Testis (tissue), 2 donors: ENCODE data around the gene SLC35E1.

ENCODE experiments used
- CTCF ChIP-seq, 3 experiments: fragments of 450-650 bp in 2 of 3; fragments of 200-600 bp in 1 of 3; sonication (generic) in 1 of 3; IDR thresholded peaks; one replicate each; pipeline ENCODE4 v1.5.1; 2016 to 2019; ENCODE audit warnings: antibody characterized with exemption in 3 of 3, mild to moderate bottlenecking in 2 of 3, moderate library complexity in 1 of 3
- POLR2A ChIP-seq: fragments of 450-650 bp; IDR thresholded peaks from one replicate; pipeline ENCODE4 v1.6.1; 2017; ENCODE audit warnings: antibody characterized with exemption, mild to moderate bottlenecking, moderate library complexity

GRCh38 chr19:16562608-16563025 is 9.6 kb downstream of the SLC35E1 start:
- TF ChIP-seq CTCF (IDR thresholded peaks at IDR 0.05) (no peak), POLR2A (no peak)
